OCI-LY1 (cell line): ENCODE data around the gene SF1.

Experiments
- H2AFZ ChIP-seq: fragments of 200-600 bp; sonication (generic), shearing (Covaris generic); 2 replicates; pipeline ENCODE4 v1.6.0; 2014; ENCODE audit warnings: antibody characterized with exemption, mild to moderate bottlenecking, low read length
- H3F3A ChIP-seq: fragments of 200-600 bp; sonication (generic), shearing (Covaris generic); 2 replicates; pipeline ENCODE4 v1.6.0; 2014; ENCODE audit warnings: mild to moderate bottlenecking, antibody characterized with exemption, low read length, moderate library complexity; ENCODE audit not compliant: insufficient read depth
- H3K27ac ChIP-seq: fragments of 200-600 bp; sonication (generic); 2 replicates; pipeline ENCODE4 v1.5.1; 2014; ENCODE audit warnings: low read length, mixed run types, mild to moderate bottlenecking, low read depth; ENCODE audit not compliant: poor library complexity, severe bottlenecking
- H3K27me3 ChIP-seq: fragments of 200-600 bp; sonication (generic); 2 replicates; pipeline ENCODE4 v1.6.0; 2014; ENCODE audit warnings: antibody characterized with exemption, mild to moderate bottlenecking, low read length, moderate library complexity; ENCODE audit not compliant: insufficient read depth
- H3K36me3 ChIP-seq: fragments of 200-600 bp; sonication (generic); 2 replicates; pipeline ENCODE4 v1.6.1; 2014; ENCODE audit warnings: mild to moderate bottlenecking, antibody characterized with exemption, low read length, moderate library complexity, mixed read lengths; ENCODE audit not compliant: insufficient read depth
- H3K4me1 ChIP-seq: fragments of 200-600 bp; sonication (generic); 2 replicates; pipeline ENCODE4 v1.5.1; 2014; ENCODE audit warnings: mild to moderate bottlenecking, low read length, moderate library complexity; ENCODE audit not compliant: insufficient read depth, severe bottlenecking
- H3K4me2 ChIP-seq: fragments of 200-600 bp; sonication (generic), shearing (Covaris generic); 2 replicates; pipeline ENCODE4 v1.6.1; 2014; ENCODE audit warnings: low read length
- H3K4me3 ChIP-seq: fragments of 200-600 bp; sonication (generic); 2 replicates; pipeline ENCODE4 v1.5.1; 2014; ENCODE audit warnings: low read length, low read depth, mild to moderate bottlenecking, mixed read lengths; ENCODE audit not compliant: poor library complexity, severe bottlenecking
- H3K79me2 ChIP-seq: fragments of 200-600 bp; shearing (Covaris generic); 2 replicates; pipeline ENCODE4 v1.6.1; 2016; ENCODE audit warnings: mixed run types, low read length, mixed read lengths; ENCODE audit not compliant: insufficient read depth
- H3K9ac ChIP-seq: fragments of 200-600 bp; sonication (generic), shearing (Covaris generic); 2 replicates; pipeline ENCODE4 v1.6.1; 2014; ENCODE audit warnings: mild to moderate bottlenecking, low read length, mixed read lengths
- H3K9me2 ChIP-seq: fragments of 200-600 bp; sonication (generic), shearing (Covaris generic); 2 replicates; pipeline ENCODE4 v1.6.1; 2014; ENCODE audit warnings: low read depth, mild to moderate bottlenecking, low read length, mixed read lengths
- H3K9me3 ChIP-seq: fragments of 200-600 bp; shearing (Covaris generic); 2 replicates; pipeline ENCODE4 v1.6.1; 2014; ENCODE audit warnings: low read length, mixed read lengths
- H4K20me1 ChIP-seq: fragments of 200-600 bp; sonication (generic), shearing (Covaris generic); 2 replicates; pipeline ENCODE4 v1.6.0; 2016; ENCODE audit warnings: mild to moderate bottlenecking, low read length; ENCODE audit not compliant: insufficient read depth
- EZH2 ChIP-seq: fragments of 200-600 bp; sonication (generic), shearing (Covaris generic); IDR thresholded peaks from 2 replicates; pipeline ENCODE4 v1.8.0; 2017; ENCODE audit warnings: borderline replicate concordance, mixed run types, mild to moderate bottlenecking, antibody characterized with exemption, low read length, moderate library complexity, mixed read lengths
- TF ChIP-seq, protein P1 (sequence below): fragments of 200-600 bp; sonication (generic), shearing (Covaris generic); IDR thresholded peaks from 2 replicates; pipeline ENCODE4 v1.5.1; 2017; ENCODE audit warnings: mild to moderate bottlenecking, antibody characterized with exemption, low read length, moderate library complexity, mixed read lengths

The SF1 gene

DNA sequence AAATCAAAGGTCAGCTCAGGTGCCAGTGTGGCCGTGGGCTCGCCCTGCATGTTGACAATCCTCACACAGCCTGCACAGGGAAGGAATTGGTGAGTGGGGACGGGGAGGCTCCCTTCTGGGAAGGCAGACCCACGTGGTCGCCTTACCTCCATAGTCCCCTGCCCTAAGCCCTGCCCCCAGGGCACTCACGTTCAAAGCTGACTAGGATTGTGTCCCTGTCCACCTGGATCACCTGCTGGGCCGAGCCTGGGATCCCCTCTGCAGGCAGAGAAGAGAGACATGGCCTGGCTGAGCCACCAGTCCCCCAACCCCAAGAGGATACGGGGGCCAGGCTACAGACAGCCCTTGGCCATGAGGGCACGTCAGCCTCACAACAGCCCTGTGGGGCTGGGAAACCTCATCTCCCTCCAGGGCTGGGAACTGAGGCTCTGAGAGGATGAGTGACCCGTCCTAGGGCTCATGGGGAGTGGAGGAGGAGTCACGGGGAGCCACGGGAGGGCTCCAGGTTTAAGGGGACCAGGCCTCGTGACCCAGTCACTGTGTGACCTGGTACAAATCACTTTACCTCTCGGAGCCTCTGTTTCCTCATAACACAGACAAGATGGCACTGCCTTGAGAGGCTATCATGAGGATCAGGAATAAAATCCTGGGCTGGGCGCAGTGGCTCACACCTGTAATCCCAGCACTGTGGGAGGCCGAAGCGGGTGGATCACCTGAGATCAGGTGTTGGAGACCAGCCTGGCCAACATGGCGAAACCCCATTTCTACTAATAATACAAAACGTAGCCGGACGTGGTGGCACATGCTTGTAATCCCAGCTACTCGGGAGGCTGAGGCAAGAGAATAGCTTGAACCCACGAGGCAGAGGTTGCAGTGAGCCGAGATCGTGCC lies 12.1 kb upstream of the SF1 start:
- no peaks in the 10 kb centered on the region for H4K20me1 ChIP-seq
- H3F3A ChIP-seq: no peaks in the 10 kb centered on the region
- H3K79me2 ChIP-seq: no peaks in the 10 kb centered on the region
- no peaks in the 10 kb centered on the region for H3K9me2 ChIP-seq
- H3K36me3 ChIP-seq: peaks cover 31% of the 10 kb centered on the region; the same call in 1 of the 2 replicates
- no peak overlapping the region for H3K4me3 ChIP-seq
- no peak overlapping the region for H3K27ac ChIP-seq
- no peaks in the 10 kb centered on the region for H3K9me3 ChIP-seq
- peaks cover 6% of the 10 kb centered on the region for H3K4me1 ChIP-seq
- H2AFZ ChIP-seq: no peak overlapping the region
- H3K27me3 ChIP-seq: no peaks in the 10 kb centered on the region
- TF ChIP-seq, protein P1, sequence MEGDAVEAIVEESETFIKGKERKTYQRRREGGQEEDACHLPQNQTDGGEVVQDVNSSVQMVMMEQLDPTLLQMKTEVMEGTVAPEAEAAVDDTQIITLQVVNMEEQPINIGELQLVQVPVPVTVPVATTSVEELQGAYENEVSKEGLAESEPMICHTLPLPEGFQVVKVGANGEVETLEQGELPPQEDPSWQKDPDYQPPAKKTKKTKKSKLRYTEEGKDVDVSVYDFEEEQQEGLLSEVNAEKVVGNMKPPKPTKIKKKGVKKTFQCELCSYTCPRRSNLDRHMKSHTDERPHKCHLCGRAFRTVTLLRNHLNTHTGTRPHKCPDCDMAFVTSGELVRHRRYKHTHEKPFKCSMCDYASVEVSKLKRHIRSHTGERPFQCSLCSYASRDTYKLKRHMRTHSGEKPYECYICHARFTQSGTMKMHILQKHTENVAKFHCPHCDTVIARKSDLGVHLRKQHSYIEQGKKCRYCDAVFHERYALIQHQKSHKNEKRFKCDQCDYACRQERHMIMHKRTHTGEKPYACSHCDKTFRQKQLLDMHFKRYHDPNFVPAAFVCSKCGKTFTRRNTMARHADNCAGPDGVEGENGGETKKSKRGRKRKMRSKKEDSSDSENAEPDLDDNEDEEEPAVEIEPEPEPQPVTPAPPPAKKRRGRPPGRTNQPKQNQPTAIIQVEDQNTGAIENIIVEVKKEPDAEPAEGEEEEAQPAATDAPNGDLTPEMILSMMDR: no peak
- TF ChIP-seq EZH2: no peak
- no peak overlapping the region for H3K9ac ChIP-seq
- no peak overlapping the region for H3K4me2 ChIP-seq

DNA sequence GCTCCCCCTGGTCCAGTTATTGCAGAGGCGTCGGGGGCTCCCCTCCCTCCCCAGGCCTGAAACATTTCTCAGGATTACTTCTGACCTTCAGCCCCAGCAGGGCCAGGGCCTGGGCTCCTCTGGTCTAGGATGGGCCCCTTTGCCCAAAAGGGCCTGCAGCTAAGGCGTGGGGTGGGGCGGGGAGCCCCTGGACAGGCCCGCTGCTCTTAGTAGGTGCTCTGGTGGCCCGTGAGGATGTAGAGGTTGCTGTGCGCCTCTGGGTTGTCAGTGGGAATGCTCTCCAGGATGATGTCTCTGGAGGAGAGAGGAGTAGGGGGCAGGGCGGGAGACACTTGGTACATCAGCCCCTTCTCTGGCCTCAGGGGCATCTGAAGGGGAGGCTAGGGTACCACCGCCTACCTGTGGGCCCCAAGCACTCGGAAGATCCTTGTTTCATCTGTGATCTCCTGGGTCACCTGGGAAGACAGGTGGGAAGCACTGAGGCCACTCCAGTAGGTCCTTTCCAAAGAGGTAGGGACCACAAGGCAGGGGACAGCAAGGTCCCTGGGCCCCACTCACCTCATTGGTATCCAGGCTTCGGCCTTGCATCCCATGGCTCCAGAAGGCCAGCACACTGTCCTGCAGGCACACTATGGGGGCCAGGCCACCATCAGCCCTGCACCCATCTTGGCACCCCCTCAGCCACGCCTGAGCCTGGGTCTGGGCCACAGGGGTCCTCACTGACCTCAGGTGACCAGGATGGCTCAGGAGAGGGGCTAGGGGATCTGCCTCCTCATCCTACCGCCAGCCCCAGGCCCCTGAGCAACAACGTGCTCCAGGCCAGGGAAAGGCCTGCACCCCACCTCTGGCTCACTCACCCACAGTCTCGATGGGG lies 11.2 kb upstream of the SF1 start:
- Histone ChIP-seq H3K4me1 (peaks cover 6% of the 10 kb centered on the region), H4K20me1 (no peaks in the 10 kb centered on the region), H3F3A (no peaks in the 10 kb centered on the region), H3K79me2 (no peaks in the 10 kb centered on the region), H3K4me3 (no peak overlapping the region), H3K4me2 (no peak overlapping the region), H3K36me3 (peaks cover 31% of the 10 kb centered on the region; the same call in 1 of the 2 replicates), H3K9ac (no peak overlapping the region), H3K27me3 (no peaks in the 10 kb centered on the region), H3K9me3 (no peaks in the 10 kb centered on the region), H3K27ac (no peak overlapping the region), H3K9me2 (no peaks in the 10 kb centered on the region), H2AFZ (no peak overlapping the region)
- TF ChIP-seq, protein P1: no peak
- TF ChIP-seq EZH2: no peak

DNA sequence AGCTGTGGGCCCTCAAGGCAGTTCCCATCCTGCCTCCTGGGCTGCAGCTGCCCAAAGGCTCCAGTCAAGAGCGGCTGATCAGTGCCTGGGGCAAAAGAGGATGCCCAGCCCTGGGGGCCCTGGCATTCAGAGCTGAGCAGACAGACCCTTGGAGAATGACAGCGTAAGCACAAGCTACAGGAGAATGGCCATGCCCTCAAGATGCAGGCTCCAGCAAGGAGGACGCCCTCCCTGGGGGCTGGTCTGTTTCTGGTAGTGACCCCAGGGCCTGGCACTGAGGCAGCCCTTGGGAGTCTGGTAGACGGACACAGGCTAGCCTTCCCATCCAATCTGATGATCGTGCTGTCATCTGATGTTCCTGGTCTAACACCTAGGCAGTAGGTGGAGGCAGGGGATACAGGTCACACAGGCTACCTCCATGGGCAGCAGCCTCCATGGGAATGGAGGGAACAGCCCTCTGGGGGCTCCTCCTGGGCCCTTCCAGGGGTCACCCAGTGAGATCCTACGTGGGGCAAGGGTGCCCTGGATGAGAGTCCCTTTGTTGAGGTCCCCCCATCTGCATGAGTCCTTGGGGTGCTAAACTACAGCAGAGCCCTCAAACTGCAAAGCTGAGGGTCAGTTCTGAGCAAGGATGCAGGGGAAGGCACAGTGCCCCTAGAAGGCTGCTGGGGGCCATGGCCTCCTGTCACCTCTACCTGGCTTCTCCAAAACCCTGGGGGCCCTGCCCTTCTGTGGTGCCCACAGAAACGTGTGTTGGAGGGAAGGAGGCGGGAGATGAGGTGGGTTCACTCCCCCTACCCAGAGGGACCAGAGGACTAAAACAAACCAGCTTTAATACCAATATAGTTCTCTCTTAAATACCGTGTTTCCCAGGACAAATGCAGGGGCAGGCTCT lies 10.2 kb upstream of the SF1 start:
- H3K36me3 ChIP-seq: peaks cover 31% of the 10 kb centered on the region; the same call in 1 of the 2 replicates
- no peak overlapping the region for H3K27ac ChIP-seq

More for the DNA sequence above, 10.2 kb upstream of the SF1 start:
- no peak overlapping the region for H3K4me3 ChIP-seq
- peaks cover 6% of the 10 kb centered on the region for H3K4me1 ChIP-seq
- no peak overlapping the region for H2AFZ ChIP-seq
- no peaks in the 10 kb centered on the region for H3K9me2 ChIP-seq
- no peak for TF ChIP-seq EZH2
- TF ChIP-seq, protein P1: no peak
- no peak overlapping the region for H3K9ac ChIP-seq
- no peaks in the 10 kb centered on the region for H4K20me1 ChIP-seq
- H3K4me2 ChIP-seq: no peak overlapping the region
- no peaks in the 10 kb centered on the region for H3K9me3 ChIP-seq
- H3K27me3 ChIP-seq: no peaks in the 10 kb centered on the region
- H3K79me2 ChIP-seq: no peaks in the 10 kb centered on the region
- no peaks in the 10 kb centered on the region for H3F3A ChIP-seq
